HepG2 (cell line): Measurements from ENCODE around the gene KRT2. TPM values are rescaled to one million over a fixed set of nuclear protein-coding genes. Genes with fewer than 3 reads are reported as not detected.

Experiments
- ATAC-seq: fragments of 200-7000 bp; cut with Tn5 transposase; 3 replicates; pipeline ENCODE4 v1.9.1; 2020; ENCODE audit warnings: mild to moderate bottlenecking, moderate library complexity
- BruUV-seq: library from RNA; stranded (reverse); fragments of 400-500 nt; replicated peaks from 2 replicates; lab custom pipeline; 2021; lab: Mats Ljungman, UMichigan
- CTCF ChIA-PET: fragments of 300-600 bp; formaldehyde crosslinking; extraction: SDS; loops from one replicate; lab custom pipeline; 2021; ENCODE audit warnings: low total read pairs, inconsistent platforms, low intra/inter-chr PET ratio; lab: Yijun Ruan, JAX
- POLR2A ChIA-PET: fragments of 350-600 bp; sonication (Branson Sonifier 250); formaldehyde crosslinking; loops from one replicate; lab custom pipeline; 2020; ENCODE audit warnings: antibody characterized with exemption, inconsistent platforms; lab: Yijun Ruan, JAX
- DNase-seq: peaks from one replicate; pipeline ENCODE4 v3.0.0-alpha.2; 2015; ENCODE audit warnings: low spot score
- FAIRE-seq: peaks from 3 replicates; lab custom pipeline; 2011; peaks lifted over from hg19 to GRCh38; lab: Jason Lieb, UNC
- H2AFZ ChIP-seq: one replicate; pipeline ENCODE4 v1.6.1; 2011; ENCODE audit warnings: low read length, inconsistent platforms
- H3K27ac ChIP-seq: fragments of 300-600 bp; 3 replicates; pipeline ENCODE4 v1.8.0; 2011; ENCODE audit warnings: mixed run types, mild to moderate bottlenecking, mixed read lengths, low read length, inconsistent platforms; ENCODE audit not compliant: insufficient read depth; ENCODE audit errors: extremely low read length
- H3K27me3 ChIP-seq, 2 experiments: fragments of 200-600 bp in 1 of 2; 2 replicates in 1 of 2; 3 replicates in 1 of 2; pipeline versions ENCODE4 v1.6.0 to v1.8.0; 2011; ENCODE audit warnings: low read length in 2 of 2, mild to moderate bottlenecking in 2 of 2, moderate library complexity in 2 of 2, inconsistent platforms in 1 of 2; ENCODE audit not compliant: insufficient read depth in 2 of 2, control insufficient read depth in 1 of 2
- H3K36me3 ChIP-seq, 2 experiments: fragments of 200-600 bp in 1 of 2; replicated peaks in 1 of 2; 2 replicates in 1 of 2; 3 replicates in 1 of 2; pipeline versions ENCODE4 v1.5.1 to v1.8.0; 2011; ENCODE audit warnings: low read length in 2 of 2, inconsistent platforms in 1 of 2; ENCODE audit not compliant: insufficient read depth in 2 of 2, control insufficient read depth in 1 of 2
- H3K4me1 ChIP-seq: 2 replicates; pipeline ENCODE4 v1.5.1; 2012; ENCODE audit warnings: low read length, inconsistent platforms; ENCODE audit not compliant: insufficient read depth
- H3K4me2 ChIP-seq: 2 replicates; pipeline ENCODE4 v1.6.0; 2011; ENCODE audit warnings: low read depth, low read length, inconsistent platforms
- H3K4me3 ChIP-seq, 3 experiments: fragments of 200-600 bp in 1 of 3; sonication (generic), shearing (Covaris generic) in 1 of 3; replicated peaks in 1 of 3; 2 replicates each; pipeline ENCODE4 v1.5.1; 2011 to 2016; ENCODE audit warnings: low read length in 3 of 3, inconsistent platforms in 2 of 3, low read depth in 2 of 3, mild to moderate bottlenecking in 2 of 3, control low read depth in 1 of 3, mixed read lengths in 1 of 3; ENCODE audit not compliant: insufficient read depth in 1 of 3
- H3K79me2 ChIP-seq: one replicate; pipeline ENCODE4 v1.6.1; 2011; ENCODE audit warnings: low read length, inconsistent platforms; ENCODE audit not compliant: insufficient read depth
- H3K9ac ChIP-seq: 2 replicates; pipeline ENCODE4 v1.6.0; 2011; ENCODE audit warnings: mild to moderate bottlenecking, low read depth, low read length, inconsistent platforms; ENCODE audit not compliant: insufficient read depth
- H3K9me3 ChIP-seq: 2 replicates; pipeline ENCODE4 v1.5.1; 2012; ENCODE audit warnings: mild to moderate bottlenecking, low read length
- H4K20me1 ChIP-seq: 2 replicates; pipeline ENCODE4 v1.6.0; 2011; ENCODE audit warnings: inconsistent platforms, mild to moderate bottlenecking, low read length, moderate library complexity; ENCODE audit not compliant: insufficient read depth
- SMARCC2 ChIP-seq: fragments of 450-650 bp; IDR thresholded peaks from 2 replicates; pipeline ENCODE4 v1.6.1; 2017; ENCODE audit warnings: antibody characterized with exemption, mild to moderate bottlenecking
- ZNF543 ChIP-seq: sonication (generic); formaldehyde crosslinking; IDR thresholded peaks from 2 replicates; pipeline ENCODE4 v1.4.0; 2020; ENCODE audit warnings: mild to moderate bottlenecking, missing genetic modification reagents
- WGBS: methylation state at CpG from one replicate; pipeline ENCODE4 v1.1.6; 2017; ENCODE audit warnings: low lambda C conversion rate; 5-methylcytosine and 5-hydroxymethylcytosine counted together
- in situ Hi-C: cut with HindIII; loops from 2 replicates; pipeline ENCODE4 v1.10.0; 2017; ENCODE audit warnings: low pct_unique_long_range_greater_than_20kb; ENCODE audit not compliant: extremely low pct_ligation_motif_present
- intact Hi-C: fragments of 100-400 bp; cut with micrococcal nuclease; formaldehyde crosslinking; loops from one replicate; pipeline ENCODE4 v1.10.0; 2022; ENCODE audit not compliant: unreplicated experiment
- polyA plus RNA-seq, 8 experiments: library from polyadenylated mRNA; depleted of rRNA in 3 of 8; stranded (reverse) in 7 of 8; unstranded in 1 of 8; fragments of >200 nt; fragmentation: Illumina TruSeq in 4 of 8; extraction: Trizol in 4 of 8; gene quantifications; 2 replicates each; pipeline versions ENCODE4 v1.2.1 to v1.2.3, GENCODE V29; 2011 to 2016; ENCODE audit warnings: low read depth in 4 of 8, missing spikeins in 1 of 8, mixed read lengths in 1 of 8; ENCODE audit not compliant: insufficient read depth in 1 of 8
- total RNA-seq, 5 experiments: library from RNA; depleted of rRNA; stranded (reverse); fragments of >200 nt; fragmentation: Illumina TruSeq; extraction: Trizol; gene quantifications; 2 replicates each; pipeline ENCODE4 v1.2.3, GENCODE V29; 2016; ENCODE audit warnings: low read depth in 1 of 5
- TF ChIP-seq, protein P1 (sequence below): sonication (generic); formaldehyde crosslinking; IDR thresholded peaks from 2 replicates; pipeline ENCODE4 v1.4.0; 2020; ENCODE audit warnings: mild to moderate bottlenecking, missing genetic modification reagents

Gene KRT2
- total and polyA plus RNA-seq, 2 of the 13 experiments (the other 11 are each of a cell fraction or from before 2014, with no cell fraction given) = not detected

DNA sequence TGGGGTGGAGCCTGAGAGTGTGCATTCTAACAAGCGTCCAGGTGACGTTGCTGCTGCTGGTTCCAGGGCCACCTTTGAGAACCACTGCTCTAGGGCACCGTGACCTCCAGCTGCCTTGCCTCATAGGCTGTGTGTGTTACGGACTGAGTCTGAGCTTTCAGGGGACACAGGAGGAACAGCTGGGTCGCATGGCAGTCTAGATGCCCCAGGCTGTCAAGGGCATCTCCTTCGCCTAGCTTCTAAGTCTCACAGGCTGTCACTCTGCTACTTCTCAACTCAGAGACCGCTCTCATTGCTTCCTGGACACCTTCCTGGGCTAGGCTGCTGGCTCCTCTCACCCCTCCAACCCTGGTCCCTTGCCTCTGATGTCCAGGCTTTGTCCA, 34.6 kb downstream of the KRT2 start:
- ATAC-seq (no peak), DNase-seq (no peak), FAIRE-seq (no peak)
- Histone ChIP-seq H3K9ac (no peak overlapping the region), H3K27me3 (peaks cover 6 to 50% of the 10 kb centered on the region in 2 experiments; a peak in 3 of 5 replicates), H3K4me3 (no peak overlapping the region), H3K36me3 (no peaks in the 10 kb centered on the region), H3K4me1 (no peaks in the 10 kb centered on the region), H3K9me3 (no peaks in the 10 kb centered on the region), H3K27ac (no peak overlapping the region), H3K4me2 (no peak overlapping the region), H3K79me2 (no peaks in the 10 kb centered on the region), H2AFZ (no peak overlapping the region), H4K20me1 (no peaks in the 10 kb centered on the region)
- ChIA-PET CTCF (no interaction called here), POLR2A (no interaction called here)
- TF ChIP-seq, protein P1, sequence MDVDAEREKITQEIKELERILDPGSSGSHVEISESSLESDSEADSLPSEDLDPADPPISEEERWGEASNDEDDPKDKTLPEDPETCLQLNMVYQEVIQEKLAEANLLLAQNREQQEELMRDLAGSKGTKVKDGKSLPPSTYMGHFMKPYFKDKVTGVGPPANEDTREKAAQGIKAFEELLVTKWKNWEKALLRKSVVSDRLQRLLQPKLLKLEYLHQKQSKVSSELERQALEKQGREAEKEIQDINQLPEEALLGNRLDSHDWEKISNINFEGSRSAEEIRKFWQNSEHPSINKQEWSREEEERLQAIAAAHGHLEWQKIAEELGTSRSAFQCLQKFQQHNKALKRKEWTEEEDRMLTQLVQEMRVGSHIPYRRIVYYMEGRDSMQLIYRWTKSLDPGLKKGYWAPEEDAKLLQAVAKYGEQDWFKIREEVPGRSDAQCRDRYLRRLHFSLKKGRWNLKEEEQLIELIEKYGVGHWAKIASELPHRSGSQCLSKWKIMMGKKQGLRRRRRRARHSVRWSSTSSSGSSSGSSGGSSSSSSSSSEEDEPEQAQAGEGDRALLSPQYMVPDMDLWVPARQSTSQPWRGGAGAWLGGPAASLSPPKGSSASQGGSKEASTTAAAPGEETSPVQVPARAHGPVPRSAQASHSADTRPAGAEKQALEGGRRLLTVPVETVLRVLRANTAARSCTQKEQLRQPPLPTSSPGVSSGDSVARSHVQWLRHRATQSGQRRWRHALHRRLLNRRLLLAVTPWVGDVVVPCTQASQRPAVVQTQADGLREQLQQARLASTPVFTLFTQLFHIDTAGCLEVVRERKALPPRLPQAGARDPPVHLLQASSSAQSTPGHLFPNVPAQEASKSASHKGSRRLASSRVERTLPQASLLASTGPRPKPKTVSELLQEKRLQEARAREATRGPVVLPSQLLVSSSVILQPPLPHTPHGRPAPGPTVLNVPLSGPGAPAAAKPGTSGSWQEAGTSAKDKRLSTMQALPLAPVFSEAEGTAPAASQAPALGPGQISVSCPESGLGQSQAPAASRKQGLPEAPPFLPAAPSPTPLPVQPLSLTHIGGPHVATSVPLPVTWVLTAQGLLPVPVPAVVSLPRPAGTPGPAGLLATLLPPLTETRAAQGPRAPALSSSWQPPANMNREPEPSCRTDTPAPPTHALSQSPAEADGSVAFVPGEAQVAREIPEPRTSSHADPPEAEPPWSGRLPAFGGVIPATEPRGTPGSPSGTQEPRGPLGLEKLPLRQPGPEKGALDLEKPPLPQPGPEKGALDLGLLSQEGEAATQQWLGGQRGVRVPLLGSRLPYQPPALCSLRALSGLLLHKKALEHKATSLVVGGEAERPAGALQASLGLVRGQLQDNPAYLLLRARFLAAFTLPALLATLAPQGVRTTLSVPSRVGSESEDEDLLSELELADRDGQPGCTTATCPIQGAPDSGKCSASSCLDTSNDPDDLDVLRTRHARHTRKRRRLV (CRISPR knock-in tag) = no peak
- TF ChIP-seq ZNF543 (CRISPR knock-in tag) (no peak), SMARCC2 (no peak)
- no TSS peak for BruUV-seq
- intact Hi-C loops = no loop called here
- 7% methylated on average over 3 of the region's 7 CpGs for WGBS
- in situ Hi-C loops = no loop called here
